ENCODE data around the gene MAGI2.

MAGI2 gene

GRCh38 chr7:79376299-79377025, 77.0 kb downstream of the MAGI2 start:
- DNase-seq (ENCODE audit: low read depth in 2 of 2), result no peak

GRCh38 chr7:79361214-79361613, 92.3 kb downstream of the MAGI2 start:
- DNase-seq (ENCODE audit: low read depth in 2 of 2), result no peak

- no peak for DNase-seq (ENCODE audit: low read depth in 2 of 2)
These were observed 93.6 kb downstream of the MAGI2 start for GRCh38 chr7:79359827-79360226.

- no peak for DNase-seq (ENCODE audit: low read depth in 2 of 2)
These were observed 96.4 kb downstream of the MAGI2 start for GRCh38 chr7:79357101-79357500.

GRCh38 chr7:79353720-79354468, 99.6 kb downstream of the MAGI2 start:
- DNase-seq (ENCODE audit: low read depth in 2 of 2), result no peak

GRCh38 chr7:79352323-79352722, 101.1 kb downstream of the MAGI2 start:
- no peak for DNase-seq (ENCODE audit: low read depth in 2 of 2)

GRCh38 chr7:79347351-79347750, 106.1 kb downstream of the MAGI2 start:
- DNase-seq (ENCODE audit: low read depth in 2 of 2), result no peak

GRCh38 chr7:79341902-79342301, 111.6 kb downstream of the MAGI2 start:
- no peak for DNase-seq (ENCODE audit: low read depth in 2 of 2)

GRCh38 chr7:79340212-79340611, 113.3 kb downstream of the MAGI2 start:
- no peak for DNase-seq (ENCODE audit: low read depth in 2 of 2)

GRCh38 chr7:79339208-79339925, 114.1 kb downstream of the MAGI2 start:
- DNase-seq (ENCODE audit: low read depth in 2 of 2), result no peak

- DNase-seq (ENCODE audit: low read depth in 2 of 2), result no peak
These were observed 115.8 kb downstream of the MAGI2 start for GRCh38 chr7:79337717-79338116.

GRCh38 chr7:79334841-79335240, 118.6 kb downstream of the MAGI2 start:
- DNase-seq (ENCODE audit: low read depth in 2 of 2), result no peak

- DNase-seq (ENCODE audit: low read depth in 2 of 2), result no peak
These were observed 119.1 kb downstream of the MAGI2 start for GRCh38 chr7:79334334-79334733.

GRCh38 chr7:79332091-79332490, 121.4 kb downstream of the MAGI2 start:
- DNase-seq (ENCODE audit: low read depth in 2 of 2), result no peak

- DNase-seq (ENCODE audit: low read depth in 2 of 2), result no peak
These were observed 124.0 kb downstream of the MAGI2 start for GRCh38 chr7:79329464-79329863.

GRCh38 chr7:79320741-79321473, 132.6 kb downstream of the MAGI2 start:
- no peak for DNase-seq (ENCODE audit: low read depth in 2 of 2)

GRCh38 chr7:79319369-79319768, 134.1 kb downstream of the MAGI2 start:
- no peak for DNase-seq (ENCODE audit: low read depth in 2 of 2)

- DNase-seq (ENCODE audit: low read depth in 2 of 2), result no peak
These were observed 135.7 kb downstream of the MAGI2 start for GRCh38 chr7:79317728-79318127.

GRCh38 chr7:79312022-79312421, 141.4 kb downstream of the MAGI2 start:
- DNase-seq (ENCODE audit: low read depth in 2 of 2), result no peak

- no peak for DNase-seq (ENCODE audit: low read depth in 2 of 2)
These were observed 145.3 kb downstream of the MAGI2 start for GRCh38 chr7:79308192-79308591.

GRCh38 chr7:79307376-79307775, 146.1 kb downstream of the MAGI2 start:
- DNase-seq (ENCODE audit: low read depth in 2 of 2), result no peak

- no peak for DNase-seq (ENCODE audit: low read depth in 2 of 2)
These were observed 148.8 kb downstream of the MAGI2 start for GRCh38 chr7:79304711-79305110.
